Activated T-cell treated with anti-CD3 and anti-CD28 coated beads for 1 hour (primary cell): ENCODE measurements around the gene HNRNPH1.
A peak's percentile ranks its signal among the peaks of the same experiment; 100 is the strongest.

Experiments used
- DNase-seq: peaks from one replicate; pipeline ENCODE4 v3.0.0-alpha.2; 2020; ENCODE audit warnings: low read depth

The HNRNPH1 gene

GRCh38 chr5:179623906-179624741 is 653 bp upstream of the HNRNPH1 start:
- DNase-seq, result peak; percentile 31

DNA sequence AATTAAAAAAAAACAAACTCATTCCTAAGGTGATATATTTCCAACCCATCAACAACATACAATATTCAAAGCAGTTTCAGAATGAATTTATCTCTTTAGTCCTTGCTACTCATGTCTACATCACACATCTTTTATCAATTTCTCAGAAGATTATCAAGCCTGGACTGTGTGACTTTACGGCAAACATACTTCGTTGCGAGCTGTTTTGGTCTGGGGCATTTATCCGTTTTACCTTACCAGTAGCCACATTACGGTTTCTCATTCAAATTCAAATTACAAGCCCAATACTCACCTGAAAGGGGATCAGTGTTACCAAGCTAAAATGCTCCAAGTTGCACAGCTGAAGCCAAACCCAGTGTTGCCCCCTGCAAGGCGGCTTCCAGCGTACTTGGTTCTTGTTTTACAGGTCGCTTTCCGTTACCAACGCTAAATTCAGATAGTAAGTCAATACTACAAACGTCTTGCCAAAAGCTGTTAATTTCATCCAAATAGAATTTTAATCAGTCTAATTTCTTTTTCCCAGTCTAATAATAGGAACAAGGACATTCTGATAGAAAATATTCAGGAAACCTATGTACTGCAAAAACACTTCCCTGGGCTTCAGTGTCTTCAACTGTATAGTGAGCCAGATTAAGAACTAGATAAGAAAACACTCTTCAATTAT is 1.8 kb downstream of the HNRNPH1 start:
- no peak for DNase-seq

GRCh38 chr5:179620703-179621350 is 2.6 kb downstream of the HNRNPH1 start:
- DNase-seq, result no peak

- DNase-seq, result no peak
Measured at GRCh38 chr5:179620293-179620692, 3.2 kb downstream of the HNRNPH1 start.

GRCh38 chr5:179619776-179620175 is 3.7 kb downstream of the HNRNPH1 start:
- no peak for DNase-seq

DNA sequence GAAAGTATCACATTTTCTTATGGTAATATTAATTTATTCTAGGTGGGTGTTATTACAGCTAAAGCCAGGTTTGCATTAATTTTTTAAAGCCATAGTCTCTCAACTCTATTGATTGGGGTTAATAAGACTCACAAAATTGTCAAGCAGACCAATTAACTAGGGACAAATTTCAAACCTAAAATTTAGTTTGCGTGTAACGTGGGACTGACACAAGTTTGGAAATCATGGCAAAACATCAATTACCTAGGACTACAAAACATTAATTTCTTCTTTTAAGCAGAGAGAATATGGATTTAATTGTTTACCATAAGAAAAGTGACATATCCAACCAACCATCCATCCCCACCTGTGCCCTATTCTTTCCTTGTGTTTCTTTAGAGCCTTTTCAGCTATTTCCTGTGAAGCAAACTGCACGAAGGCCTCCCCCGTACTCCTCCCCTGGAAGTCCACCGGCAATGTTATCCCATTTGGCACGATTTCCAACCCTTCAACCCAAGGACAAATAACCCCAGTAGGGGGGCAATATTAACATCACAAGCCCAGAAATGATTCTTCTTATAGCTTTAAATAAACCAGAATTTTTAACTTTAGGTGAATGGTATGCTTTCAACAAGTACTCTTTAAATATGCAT is 4.4 kb downstream of the HNRNPH1 start:
- no peak for DNase-seq

- no peak for DNase-seq
Measured at GRCh38 chr5:179617930-179618329, 5.5 kb downstream of the HNRNPH1 start.

GRCh38 chr5:179616002-179616594 is 7.4 kb downstream of the HNRNPH1 start:
- no peak for DNase-seq

DNA sequence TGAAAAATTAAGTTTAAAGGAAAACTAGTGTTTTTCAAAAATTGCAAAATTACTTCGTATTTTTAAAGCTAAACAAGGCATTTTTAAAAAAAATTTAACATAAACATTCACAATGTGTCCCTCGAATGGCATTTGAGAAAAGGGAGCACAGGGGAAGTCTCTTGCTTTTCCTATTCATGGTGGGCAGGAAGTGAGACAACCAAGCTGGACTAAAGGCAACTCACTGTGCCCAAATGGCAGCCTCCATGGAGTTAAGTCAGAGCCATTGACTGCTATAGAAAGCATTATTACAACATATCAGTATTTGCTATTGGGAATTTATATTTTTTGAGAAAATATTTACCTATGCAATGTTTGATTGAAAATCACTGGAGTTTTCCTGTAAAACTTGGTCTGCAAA is 8.3 kb downstream of the HNRNPH1 start:
- DNase-seq, result no peak

- DNase-seq, result no peak
Measured at GRCh38 chr5:179614745-179615144, 8.7 kb downstream of the HNRNPH1 start.

GRCh38 chr5:179613460-179614071 is 9.9 kb downstream of the HNRNPH1 start:
- no peak for DNase-seq

GRCh38 chr5:179612577-179613459 is 10.7 kb downstream of the HNRNPH1 start:
- DNase-seq, result no peak

GRCh38 chr5:179610903-179611265 is 12.6 kb downstream of the HNRNPH1 start:
- DNase-seq, result no peak

- no peak for DNase-seq
Measured at GRCh38 chr5:179610109-179610902, 13.2 kb downstream of the HNRNPH1 start.

- DNase-seq, result no peak
Measured at GRCh38 chr5:179609834-179610108, 13.7 kb downstream of the HNRNPH1 start.

GRCh38 chr5:179608131-179608581 is 15.3 kb downstream of the HNRNPH1 start:
- DNase-seq, result no peak

GRCh38 chr5:179607160-179607931 is 16.1 kb downstream of the HNRNPH1 start:
- DNase-seq, result no peak

DNA sequence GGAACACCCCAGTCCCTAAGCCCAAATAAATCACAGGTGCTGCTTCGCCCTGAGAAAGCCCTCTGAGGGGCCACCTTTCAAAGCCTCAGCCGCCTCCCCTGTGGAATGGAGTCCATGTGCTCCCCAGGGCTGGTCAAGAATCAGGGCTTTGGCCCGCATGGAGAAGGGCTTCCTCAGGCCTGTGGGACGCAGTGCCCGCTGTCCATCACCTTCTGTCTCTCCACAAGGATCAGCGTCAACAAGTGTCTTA is 16.6 kb downstream of the HNRNPH1 start:
- DNase-seq, result no peak

DNA sequence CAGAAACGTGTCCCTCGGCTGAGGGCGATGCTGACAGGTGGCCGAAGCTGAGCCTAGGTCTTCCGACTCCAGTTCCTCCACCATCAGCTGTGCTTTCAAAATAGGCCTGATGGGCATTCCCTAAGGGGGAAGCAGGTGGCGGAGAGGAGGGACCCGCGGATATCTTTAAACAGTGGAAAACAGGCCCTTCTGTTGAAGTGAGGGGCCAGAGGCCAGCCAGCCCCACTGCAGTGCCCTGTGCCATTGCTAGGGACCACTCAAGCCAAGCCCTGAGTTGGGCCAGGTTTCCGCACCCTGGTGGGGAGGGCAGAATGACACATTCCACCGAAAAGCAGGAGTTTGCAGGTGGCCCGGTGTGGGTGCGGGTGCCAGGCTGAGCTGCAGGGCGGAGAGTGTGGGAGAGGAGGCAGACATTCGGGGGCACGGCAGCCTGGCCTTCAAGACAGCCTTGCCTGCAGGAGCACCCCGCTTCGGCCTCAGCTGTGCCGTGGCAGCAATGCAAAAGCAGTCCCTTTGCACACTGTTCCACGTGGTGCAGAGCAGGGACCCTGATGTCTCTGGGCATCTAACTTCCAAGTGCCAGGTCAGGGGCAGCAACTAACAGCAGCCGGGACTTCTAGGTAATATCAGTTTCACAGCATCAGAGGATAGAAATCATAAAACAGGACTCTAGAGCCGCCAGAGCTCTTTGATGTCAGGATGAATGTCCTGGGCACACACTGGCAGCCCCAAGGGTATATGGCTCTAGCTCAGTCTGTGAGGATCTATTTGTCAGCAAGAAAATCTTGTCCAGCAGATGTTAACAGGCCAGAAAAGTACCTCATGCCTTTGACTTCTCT is 17.2 kb downstream of the HNRNPH1 start:
- no peak for DNase-seq
